ENCODE measurements around the gene COLEC11.
A peak's percentile ranks its signal among the peaks of the same experiment; 100 is the strongest.
"Not testable (repeated sequence)": the region's sequence is repeated elsewhere in the genome, so short reads cannot be mapped to it uniquely, and the experiment has no call there.

COLEC11 gene

GRCh38 chr2:3626118-3626811 lies 31.4 kb downstream of the COLEC11 start:
- no peak for DNase-seq

DNA sequence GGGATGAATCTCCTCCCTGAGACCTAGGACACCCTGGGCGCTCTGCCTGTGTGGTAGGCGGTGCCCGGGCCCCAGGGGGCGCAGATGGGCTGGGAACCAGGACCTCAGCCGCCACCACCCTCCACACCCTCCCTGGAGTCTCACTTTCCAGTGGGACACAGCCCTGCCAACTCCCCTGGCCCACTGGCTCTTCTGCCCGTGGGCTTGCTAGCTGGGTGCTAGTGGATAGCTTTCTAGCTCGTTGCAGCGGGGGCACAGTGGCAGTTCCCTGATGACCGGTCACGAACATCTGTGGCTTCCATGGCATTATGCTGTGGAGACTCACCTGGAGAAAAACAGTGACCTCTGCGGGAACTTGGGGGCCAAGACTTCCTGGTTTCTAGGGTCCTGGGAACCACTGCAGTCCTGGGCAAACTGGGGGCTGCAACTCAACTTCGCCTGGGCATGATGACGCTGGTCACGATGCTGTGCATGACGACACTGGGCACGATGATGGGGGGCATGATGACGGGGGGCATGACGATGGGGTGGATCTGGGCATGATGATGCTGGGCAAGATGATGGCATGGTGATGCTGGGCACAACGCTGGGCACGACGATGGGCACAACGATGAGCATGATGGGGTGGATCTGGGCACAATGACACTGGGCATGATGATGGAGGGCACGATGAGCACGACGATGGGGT lies 32.0 kb downstream of the COLEC11 start:
- DNase-seq, result no peak

DNA sequence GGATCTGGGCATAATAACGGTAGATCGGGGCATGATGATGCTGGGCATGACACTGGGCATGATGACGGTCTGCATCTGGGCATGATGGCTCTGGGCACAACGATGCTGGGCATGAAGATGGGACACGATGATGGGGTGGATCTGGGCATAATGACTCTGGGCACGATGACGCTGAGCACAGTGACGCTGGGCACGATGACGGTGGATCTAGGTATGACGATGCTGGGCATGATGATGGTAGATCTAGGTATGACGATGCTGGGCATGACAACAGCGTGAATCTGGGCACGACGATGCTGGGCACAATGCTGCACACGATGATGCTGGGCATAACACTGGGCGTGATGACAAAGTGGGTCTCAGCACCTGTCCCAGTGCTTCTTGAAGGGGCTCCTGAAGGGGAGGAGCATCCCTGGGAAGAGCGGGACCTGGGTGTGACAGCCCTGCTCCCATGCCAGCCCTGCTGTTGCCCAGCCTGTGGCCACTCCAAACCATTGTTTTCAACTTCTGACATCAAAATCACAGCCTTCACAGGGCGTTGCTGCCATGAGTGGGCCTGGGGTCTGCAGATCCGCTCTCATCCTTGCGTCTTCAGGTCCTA lies 32.7 kb downstream of the COLEC11 start:
- no peak for DNase-seq

DNA sequence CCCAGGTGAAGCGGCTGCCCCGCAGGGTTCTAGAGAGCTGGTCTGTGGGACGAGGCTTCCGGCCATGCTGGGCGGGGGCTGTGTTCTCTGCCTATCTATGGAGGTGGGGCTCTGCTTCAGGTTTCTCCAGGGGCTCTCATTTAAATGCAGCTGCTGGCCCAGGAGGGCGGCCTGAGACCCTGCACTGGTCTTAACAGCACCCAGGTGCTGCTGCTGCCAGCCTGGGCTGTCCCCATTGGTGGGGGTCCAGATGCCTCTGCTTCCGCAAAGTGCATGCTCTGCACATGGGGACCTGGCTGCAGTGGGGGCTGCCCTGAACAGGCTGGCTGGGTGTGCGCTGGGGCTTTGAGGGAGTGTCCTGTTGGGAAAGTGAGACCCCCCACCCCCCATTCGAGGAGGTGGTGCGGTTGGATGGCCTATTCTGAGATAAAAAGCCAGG lies 33.3 kb downstream of the COLEC11 start:
- no peak for DNase-seq

- peak; percentile 63 for DNase-seq
These were observed 33.9 kb downstream of the COLEC11 start for GRCh38 chr2:3628800-3629199.

DNA sequence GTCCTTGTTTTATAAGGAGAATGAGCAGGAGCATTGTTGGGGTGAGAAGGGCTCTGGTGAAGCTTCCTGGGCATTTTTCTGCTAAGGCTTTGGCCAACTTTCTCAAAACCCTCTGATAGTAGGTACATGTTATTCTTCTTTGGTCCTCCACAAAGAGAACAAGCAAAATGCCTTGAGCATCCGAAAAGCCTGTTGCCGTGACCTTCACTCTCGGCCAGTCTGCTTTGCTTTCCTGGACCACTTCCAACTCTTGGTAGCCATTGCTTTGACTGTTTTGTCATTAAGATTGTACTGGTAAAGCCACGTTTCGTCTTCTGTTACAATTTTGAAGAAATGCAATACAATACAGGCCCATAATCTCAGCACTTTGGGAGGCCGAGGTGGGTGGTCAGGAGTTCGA lies 35.7 kb downstream of the COLEC11 start:
- no peak for DNase-seq

DNA sequence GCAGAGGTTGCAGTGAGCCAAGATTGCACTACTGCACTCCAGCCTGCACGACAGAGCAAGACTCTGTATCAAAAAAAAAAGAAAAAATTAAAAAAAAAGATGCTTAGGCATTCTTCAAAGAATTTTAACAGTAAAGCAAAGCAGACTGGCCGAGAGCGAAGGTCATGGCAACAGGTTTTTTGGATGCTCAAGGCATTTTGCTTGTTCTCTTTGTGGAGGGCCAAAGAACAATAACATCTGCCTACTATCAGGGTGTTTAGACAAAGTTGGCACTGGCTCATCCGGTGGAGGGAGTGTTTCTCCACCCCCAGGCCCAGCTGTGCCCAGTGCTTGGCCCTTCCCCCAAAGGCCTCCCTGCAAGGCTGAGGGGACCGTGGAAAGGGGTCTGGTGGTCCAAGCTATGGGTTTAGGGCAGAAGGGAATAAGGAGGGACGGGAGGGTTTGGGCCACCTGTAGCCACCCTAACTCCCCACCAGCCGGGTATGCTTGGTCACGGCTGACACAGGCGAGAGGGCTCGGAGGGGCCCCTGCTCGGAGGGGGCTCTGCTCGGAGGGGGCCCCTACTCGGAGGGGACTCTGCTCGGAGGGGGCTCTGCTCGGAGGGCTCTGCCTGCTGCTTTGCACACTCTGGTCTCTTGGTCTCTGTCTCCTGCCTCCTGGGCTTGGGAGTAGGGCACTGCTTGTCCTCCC lies 36.4 kb downstream of the COLEC11 start:
- no peak for DNase-seq

DNA sequence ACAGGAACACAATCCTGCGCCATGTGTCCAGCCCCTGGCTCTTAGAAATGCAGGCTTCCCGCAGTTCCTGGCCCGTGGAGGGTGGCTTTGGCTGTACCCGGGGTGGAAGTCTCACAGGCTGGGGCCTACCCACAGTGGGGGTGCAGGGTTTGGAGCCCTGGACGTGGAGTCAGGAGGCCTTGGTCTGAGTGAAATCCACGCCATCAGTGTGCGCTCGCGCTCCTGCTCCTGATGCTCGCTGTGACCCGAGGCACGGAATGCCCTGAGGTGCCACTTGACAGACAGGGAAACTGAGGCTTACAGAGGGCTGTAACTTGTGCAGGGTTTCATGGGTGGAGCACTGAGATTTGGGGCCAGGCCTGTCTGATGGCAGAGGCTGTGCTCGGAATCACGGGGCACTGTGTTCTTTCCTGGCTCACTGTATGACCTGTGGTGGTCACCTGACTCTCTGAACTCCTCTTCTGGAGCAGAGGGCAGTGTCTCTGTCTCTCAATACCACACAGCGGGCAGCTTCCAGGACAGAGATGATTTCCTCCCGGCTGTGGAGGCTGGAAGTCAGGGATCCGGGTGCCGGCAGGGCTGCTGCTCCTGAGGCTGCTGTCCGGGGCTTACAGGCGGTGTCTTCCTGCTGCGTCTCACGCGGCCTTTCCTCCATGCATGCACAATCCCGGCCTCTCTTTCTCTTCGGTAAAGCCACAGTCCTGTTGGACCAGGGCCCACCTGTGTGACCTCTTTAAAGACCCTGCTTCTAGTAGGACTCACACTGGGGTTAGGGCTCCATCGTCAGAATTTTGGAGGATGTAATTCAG lies 37.1 kb downstream of the COLEC11 start:
- DNase-seq, result no peak

DNA sequence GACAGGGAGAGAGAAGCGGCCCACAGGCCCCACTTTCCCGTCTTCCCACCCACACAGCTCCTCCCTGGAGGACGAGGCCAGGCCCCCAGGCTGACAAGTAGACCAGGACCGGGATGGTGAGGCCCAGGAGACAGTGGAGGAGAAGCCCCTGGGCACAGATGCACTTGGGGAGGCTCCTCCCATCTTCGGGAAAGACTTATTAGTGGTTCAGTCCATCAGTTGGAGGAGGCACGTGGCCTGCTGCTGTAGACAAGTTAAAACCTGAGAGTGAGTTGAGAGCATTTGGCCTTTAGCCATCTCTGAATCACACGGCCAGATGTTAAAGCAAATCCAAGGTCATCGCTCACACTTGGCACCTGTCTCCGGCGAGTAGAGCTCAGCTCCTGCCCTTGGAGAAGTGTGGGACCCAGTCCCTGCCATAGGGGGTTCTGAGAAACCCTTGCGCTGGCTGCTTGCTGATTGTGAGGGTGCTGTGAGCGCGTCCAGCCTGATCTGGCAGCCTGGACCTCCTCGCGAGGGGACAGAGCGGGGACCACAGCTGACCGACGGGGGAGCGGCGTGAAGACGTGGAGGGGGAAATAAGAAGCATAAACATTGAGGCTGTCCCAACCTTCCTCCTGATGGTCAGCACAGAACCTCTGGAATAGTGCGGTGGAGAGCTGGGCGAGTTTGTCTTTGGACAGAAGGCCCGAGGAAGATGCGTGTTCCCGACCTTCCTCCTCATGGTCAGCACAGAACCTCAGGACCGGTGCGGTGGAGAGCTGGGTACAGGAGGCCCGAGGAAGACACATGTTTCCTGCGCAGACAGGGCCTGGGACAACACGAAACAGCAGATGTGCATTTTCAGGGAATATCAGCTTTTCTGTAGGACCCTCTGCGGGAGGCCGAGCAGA lies 38.4 kb downstream of the COLEC11 start:
- DNase-seq, result peak; percentile 81

DNA sequence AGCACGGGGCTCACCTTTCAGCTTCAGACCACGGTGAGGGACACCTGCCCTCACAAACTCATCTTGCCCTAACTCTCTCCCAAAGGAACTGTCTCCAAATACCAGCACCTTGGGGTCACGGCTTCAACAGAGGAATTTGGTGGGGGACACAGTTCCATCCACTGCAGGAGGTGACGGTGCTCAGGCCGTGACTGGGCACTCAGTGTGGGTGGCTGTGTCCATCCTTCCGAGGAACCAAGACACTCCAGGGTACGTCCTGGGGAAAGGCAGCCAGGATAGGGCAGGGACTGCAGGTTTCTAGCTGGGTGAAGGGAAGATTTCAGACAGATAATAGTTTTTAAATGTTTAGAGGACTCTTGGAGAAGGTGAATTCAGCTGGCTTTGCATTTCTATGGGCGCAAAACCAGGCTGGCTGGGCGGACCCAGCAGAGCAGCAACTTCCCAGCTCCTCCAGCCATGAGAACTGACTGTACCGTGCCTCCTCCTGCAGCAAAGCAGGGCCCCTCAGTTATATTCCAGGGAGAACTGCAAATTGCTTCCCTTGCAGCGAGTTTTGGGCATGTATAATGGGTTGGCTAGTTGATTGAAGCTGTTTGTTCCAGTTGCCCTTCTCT lies 39.2 kb downstream of the COLEC11 start:
- no peak for DNase-seq

DNA sequence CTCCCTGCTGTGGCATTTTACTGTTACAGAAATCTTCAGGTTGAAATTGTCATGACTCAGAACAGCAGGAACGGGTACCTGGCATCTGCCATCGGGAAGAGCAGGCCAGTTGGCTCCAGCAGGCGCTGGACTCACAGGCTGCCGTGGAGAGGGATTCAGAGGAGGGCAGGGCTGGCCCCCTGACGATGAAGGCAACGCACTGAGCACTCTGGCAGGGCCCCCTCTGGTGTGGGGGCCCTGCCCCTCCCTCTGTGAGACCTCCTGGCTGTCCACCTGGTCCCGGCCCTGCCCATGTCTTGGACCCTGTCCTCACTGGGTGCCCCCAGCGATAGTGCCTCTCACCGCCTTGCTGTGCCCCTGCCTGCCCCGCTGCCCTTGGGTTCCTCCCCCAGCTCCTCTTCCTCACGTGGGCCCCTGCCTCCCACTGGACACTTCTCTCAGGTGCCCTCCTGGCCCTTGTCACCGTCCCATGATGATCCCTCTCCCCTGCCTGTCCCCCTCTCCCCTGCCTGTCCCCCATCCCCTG lies 39.7 kb downstream of the COLEC11 start:
- DNase-seq, result no peak

GRCh38 chr2:3635171-3635974 lies 40.5 kb downstream of the COLEC11 start:
- no peak for DNase-seq

DNA sequence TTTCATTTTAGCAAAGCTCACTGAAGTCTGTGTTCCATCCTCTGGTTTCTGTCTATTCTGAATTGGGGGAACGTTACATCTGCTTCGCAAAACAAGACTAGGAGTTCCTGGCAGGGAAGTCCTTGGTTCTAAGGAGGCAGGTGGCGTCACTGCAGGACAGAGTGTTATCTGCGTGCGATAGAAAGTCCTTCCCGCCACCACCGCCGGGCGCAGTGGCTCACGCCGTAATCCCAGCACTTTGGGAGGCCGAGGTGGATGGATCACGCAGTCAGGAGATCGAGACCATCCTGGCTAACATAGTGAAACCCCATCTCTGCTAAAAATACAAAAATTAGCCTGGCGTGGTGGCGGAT lies 41.0 kb downstream of the COLEC11 start:
- DNase-seq, result not testable (repeated sequence)

- DNase-seq, result no peak
These were observed 41.8 kb downstream of the COLEC11 start for GRCh38 chr2:3636586-3637310.

DNA sequence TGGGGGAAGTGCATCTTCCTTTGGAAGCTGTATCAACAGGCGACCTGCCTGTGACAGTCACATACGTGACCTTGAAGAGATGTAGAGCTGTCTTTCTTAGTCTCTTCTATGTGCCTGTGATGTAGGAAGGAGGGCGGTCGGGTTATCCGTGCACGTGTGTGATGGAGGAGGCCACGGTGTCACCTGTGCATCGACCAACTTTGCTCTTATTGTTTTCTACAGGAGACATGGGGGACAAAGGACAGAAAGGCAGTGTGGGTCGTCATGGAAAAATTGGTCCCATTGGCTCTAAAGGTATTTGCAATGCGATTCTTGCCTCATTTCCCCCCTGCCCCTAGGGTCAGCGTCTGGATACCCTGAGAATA lies 42.4 kb downstream of the COLEC11 start:
- DNase-seq, result no peak

GRCh38 chr2:3637692-3638455 lies 43.0 kb downstream of the COLEC11 start:
- no peak for DNase-seq

- no peak for DNase-seq
These were observed 43.5 kb downstream of the COLEC11 start for GRCh38 chr2:3638456-3638810.

DNA sequence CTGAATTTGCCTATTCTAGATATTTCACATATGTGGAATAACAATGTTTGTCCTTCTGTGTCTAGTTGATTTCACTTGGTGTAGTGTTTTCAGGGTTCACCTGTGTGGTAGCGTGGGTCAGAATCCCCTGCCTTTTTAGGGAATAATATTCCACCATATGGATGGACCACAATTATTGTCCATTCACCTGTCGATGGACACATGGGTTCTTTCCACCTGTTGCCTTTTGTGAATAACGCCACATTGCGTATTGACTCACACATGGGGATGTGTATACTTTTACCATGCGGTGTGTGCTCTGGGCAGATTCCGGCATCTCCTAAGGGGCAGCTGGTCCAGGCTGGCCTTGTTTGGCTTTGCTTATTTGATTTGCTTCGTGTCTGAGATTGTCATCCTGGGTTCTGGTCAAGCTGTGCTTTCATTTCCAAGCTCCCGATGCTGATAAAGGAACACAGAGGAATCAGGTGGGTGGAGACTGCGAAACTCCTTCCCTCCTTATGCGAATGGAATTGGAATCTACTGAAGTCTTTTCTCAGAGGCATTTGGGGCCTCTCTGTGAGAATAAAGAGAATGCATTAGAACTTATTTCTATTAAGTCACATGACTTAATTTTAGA lies 44.2 kb downstream of the COLEC11 start:
- no peak for DNase-seq
